PFSK-1 (cell line): Measurements from ENCODE around the gene NEK5.

Experiments used
- FOXP2 ChIP-seq: optimal IDR thresholded peaks from 2 replicates; pipeline ENCODE3; 2011; ENCODE audit warnings: borderline replicate concordance, control low read depth, inconsistent platforms; ENCODE audit not compliant: insufficient read depth; ENCODE audit errors: extremely low read length, extremely low read depth
- POLR2AphosphoS5 ChIP-seq: IDR thresholded peaks from 2 replicates; pipeline ENCODE4 v1.6.1; 2012; ENCODE audit warnings: low read depth, mild to moderate bottlenecking, control low read depth, low read length, moderate library complexity
- REST ChIP-seq, 2 experiments: IDR thresholded peaks; 2 replicates each; pipeline versions ENCODE4 v1.6.1 to v1.8.0; 2011 to 2012; ENCODE audit warnings: low read depth in 2 of 2, low read length in 2 of 2, control low read depth in 1 of 2, inconsistent platforms in 1 of 2, mild to moderate bottlenecking in 1 of 2, moderate library complexity in 1 of 2; ENCODE audit not compliant: insufficient read depth in 1 of 2
- SIN3A ChIP-seq: IDR thresholded peaks from 2 replicates; pipeline ENCODE4 v1.6.1; 2012; ENCODE audit warnings: mild to moderate bottlenecking, low read length, moderate library complexity, borderline replicate concordance; ENCODE audit not compliant: insufficient read depth
- TAF1 ChIP-seq: IDR thresholded peaks from 2 replicates; pipeline ENCODE4 v1.6.1; 2012; ENCODE audit warnings: low read length, control low read depth, borderline replicate concordance; ENCODE audit not compliant: insufficient read depth

GRCh38 chr13:52105841-52106240 lies 23.0 kb downstream of the NEK5 start:
- TF ChIP-seq POLR2AphosphoS5 (no peak), TAF1 (no peak), SIN3A (no peak), REST (IDR thresholded peaks at IDR 0.05; ENCODE audit: insufficient read depth in 1 of 2, low read depth in 2 of 2, low read length in 2 of 2) (no peak), FOXP2 (no peak)
